ENCODE data around the gene FBXL17. TPM values are rescaled to one million over a fixed set of nuclear protein-coding genes. Genes with fewer than 3 reads are reported as not detected.

FBXL17 gene
- polyA plus RNA-seq, 1 of the 3 experiments (the other 2 are of a cell fraction): 4.4 TPM

DNA sequence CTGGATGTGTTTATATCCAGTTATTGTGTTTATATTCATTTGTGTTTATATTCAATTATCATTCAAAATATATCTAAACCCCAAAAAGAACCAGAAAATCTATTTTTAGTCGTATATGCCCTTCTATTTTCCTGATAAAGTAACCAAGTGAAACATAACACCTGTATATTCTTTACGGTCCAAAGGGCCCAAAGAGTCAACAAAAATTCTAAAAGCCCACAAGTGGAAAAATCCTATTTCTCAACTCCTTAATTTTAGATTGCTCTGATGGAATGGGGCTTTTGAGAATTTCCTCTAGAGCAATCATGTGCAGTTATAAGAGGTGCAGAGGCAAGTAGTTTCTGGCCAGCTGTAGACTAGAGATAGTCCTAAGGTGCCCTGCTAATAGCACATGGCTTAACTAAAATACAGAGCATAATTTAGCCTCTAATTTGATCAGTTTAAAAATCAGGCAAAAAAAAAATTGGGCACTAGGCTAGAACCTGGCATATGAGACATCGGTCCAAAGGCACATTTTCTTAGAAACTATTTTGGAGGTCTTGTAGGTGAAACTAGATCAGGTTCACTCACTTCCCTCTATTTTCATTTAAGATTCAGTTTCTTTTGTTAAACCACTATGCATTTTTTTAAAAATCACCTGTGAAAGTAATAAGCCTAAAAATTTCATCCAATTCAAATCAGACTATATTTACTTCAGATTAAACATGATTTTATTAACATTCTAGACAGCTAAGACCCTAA is 256.0 kb downstream of the FBXL17 start:
- Histone ChIP-seq H3K79me2 (ENCODE audit: insufficient read depth) (no peaks in the 10 kb centered on the region), H4K20me1 (ENCODE audit: insufficient read depth) (no peaks in the 10 kb centered on the region), H3K4me1 (ENCODE audit: control insufficient read depth in 1 of 2, insufficient read depth in 2 of 2, low read depth in 1 of 2, low read length in 1 of 2) (peaks cover 0 to 7% of the 10 kb centered on the region in 2 experiments; a peak in 1 of 4 replicates), H3K9ac (no peak overlapping the region), H3K4me2 (no peak overlapping the region), H3K9me2 (no peaks in the 10 kb centered on the region), H2AFZ (ENCODE audit: low read depth) (no peak overlapping the region), H3F3A (replicated peaks; ENCODE audit: insufficient read depth) (no peaks in the 10 kb centered on the region), H3K27ac (ENCODE audit: low read depth in 2 of 2, low read length in 1 of 2) (no peak overlapping the region), H3K9me3 (no peaks in the 10 kb centered on the region), H3K27me3 (ENCODE audit: insufficient read depth) (no peaks in the 10 kb centered on the region), H3K4me3 (ENCODE audit: low read depth in 2 of 2, low read length in 1 of 2) (no peak overlapping the region), H3K36me3 (replicated peaks in 1 of 2; ENCODE audit: control insufficient read depth in 1 of 2, insufficient read depth in 2 of 2, low read length in 1 of 2) (no peaks in the 10 kb centered on the region)
- 91% methylated on average over 3 of the region's 3 CpGs for WGBS (ENCODE audit: low lambda C conversion rate)
- TF ChIP-seq CHD2 (IDR thresholded peaks at IDR 0.05; ENCODE audit: low read length, partially characterized antibody) (no peak), RXRA (IDR thresholded peaks at IDR 0.05; ENCODE audit: borderline replicate concordance, low read depth) (no peak), EZH2phosphoT487 (IDR thresholded peaks at IDR 0.05; ENCODE audit: borderline replicate concordance, low read depth) (no peak), CTCF (IDR thresholded peaks at IDR 0.05) (no peak), USF1 (IDR thresholded peaks at IDR 0.05; ENCODE audit: borderline replicate concordance, low read depth) (no peak), GABPA (IDR thresholded peaks at IDR 0.05; ENCODE audit: low read depth) (no peak), MAX (IDR thresholded peaks at IDR 0.05; ENCODE audit: low read depth) (no peak), EP300 (IDR thresholded peaks at IDR 0.05; ENCODE audit: borderline replicate concordance in 1 of 2, low read depth in 1 of 2, low read length in 1 of 2) (no peak), IRF3 (IDR thresholded peaks at IDR 0.05; ENCODE audit: low read depth, low read length) (no peak), MXI1 (IDR thresholded peaks at IDR 0.05; ENCODE audit: low read depth, low read length) (no peak), NFIC (IDR thresholded peaks at IDR 0.05; ENCODE audit: borderline replicate concordance) (no peak), USF2 (IDR thresholded peaks at IDR 0.05; ENCODE audit: borderline replicate concordance, low read depth, low read length) (no peak), RAD21 (IDR thresholded peaks at IDR 0.05; ENCODE audit: low read length) (no peak), TCF12 (IDR thresholded peaks at IDR 0.05) (no peak), SMC3 (IDR thresholded peaks at IDR 0.05; ENCODE audit: low read depth, low read length) (no peak), YY1 (IDR thresholded peaks at IDR 0.05; ENCODE audit: low read depth) (no peak), RFX5 (IDR thresholded peaks at IDR 0.05; ENCODE audit: low read length) (no peak), FOXJ3 (CRISPR knock-in tag; IDR thresholded peaks at IDR 0.05) (no peak), SIN3A (IDR thresholded peaks at IDR 0.05; ENCODE audit: borderline replicate concordance, low read depth, low read length) (no peak)
- TF ChIP-seq, protein P1, sequence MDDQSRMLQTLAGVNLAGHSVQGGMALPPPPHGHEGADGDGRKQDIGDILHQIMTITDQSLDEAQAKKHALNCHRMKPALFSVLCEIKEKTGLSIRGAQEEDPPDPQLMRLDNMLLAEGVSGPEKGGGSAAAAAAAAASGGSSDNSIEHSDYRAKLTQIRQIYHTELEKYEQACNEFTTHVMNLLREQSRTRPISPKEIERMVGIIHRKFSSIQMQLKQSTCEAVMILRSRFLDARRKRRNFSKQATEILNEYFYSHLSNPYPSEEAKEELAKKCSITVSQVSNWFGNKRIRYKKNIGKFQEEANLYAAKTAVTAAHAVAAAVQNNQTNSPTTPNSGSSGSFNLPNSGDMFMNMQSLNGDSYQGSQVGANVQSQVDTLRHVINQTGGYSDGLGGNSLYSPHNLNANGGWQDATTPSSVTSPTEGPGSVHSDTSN (IDR thresholded peaks at IDR 0.05): no peak
- DNase-seq: no peak
- CTCF ChIA-PET: interaction anchor here (0.7 kb wide), 1 partner anchor 210 kb away, joined by 3 read pairs; no protein-coding TSS in a partner anchor
- POLR2A ChIA-PET: no interaction called here

Measured in SK-N-SH (cell line).